Glutamatergic neuron (in vitro differentiated cells): Measurements from ENCODE around the gene PSD2. TPM values are rescaled to one million over a fixed set of nuclear protein-coding genes. Genes with fewer than 3 reads are reported as not detected.
A peak's percentile ranks its signal among the peaks of the same experiment; 100 is the strongest.

Experiments used
- DNase-seq: peaks from one replicate; pipeline ENCODE4 v3.0.0; 2022
- H3K27ac Mint-ChIP-seq: one replicate; pipeline ENCODE4 v1.8.0; 2020; ENCODE audit warnings: mild to moderate bottlenecking, mixed read lengths, inconsistent platforms; ENCODE audit not compliant: unreplicated experiment
- H3K27me3 Mint-ChIP-seq: one replicate; pipeline ENCODE4 v1.8.0; 2020; ENCODE audit warnings: mild to moderate bottlenecking, moderate library complexity, mixed read lengths, inconsistent platforms; ENCODE audit not compliant: unreplicated experiment
- H3K36me3 Mint-ChIP-seq: one replicate; pipeline ENCODE4 v1.8.0; 2020; ENCODE audit warnings: mild to moderate bottlenecking, mixed read lengths, inconsistent platforms; ENCODE audit not compliant: unreplicated experiment
- H3K4me1 Mint-ChIP-seq: one replicate; pipeline ENCODE4 v1.8.0; 2020; ENCODE audit warnings: mild to moderate bottlenecking, low read depth, mixed read lengths, inconsistent platforms; ENCODE audit not compliant: unreplicated experiment
- H3K4me3 Mint-ChIP-seq: one replicate; pipeline ENCODE4 v1.8.0; 2020; ENCODE audit warnings: mild to moderate bottlenecking, mixed read lengths, inconsistent platforms; ENCODE audit not compliant: unreplicated experiment
- H3K9me3 Mint-ChIP-seq: one replicate; pipeline ENCODE4 v1.8.0; 2020; ENCODE audit warnings: mild to moderate bottlenecking, moderate library complexity, mixed read lengths, inconsistent platforms; ENCODE audit not compliant: unreplicated experiment
- CTCF ChIP-seq: fragments of 200-600 bp; sonication (generic); IDR thresholded peaks from one replicate; pipeline ENCODE4 v1.5.0; 2021; ENCODE audit not compliant: partially characterized antibody, unreplicated experiment
- total RNA-seq: library from RNA; stranded (reverse); fragmentation: NEBNext Ultra II Directional; extraction: Animal tissue kit (Norgen Biotek cat#: 25700); gene quantifications from one replicate; pipeline ENCODE4 v1.2.1, GENCODE V29; 2021; ENCODE audit not compliant: unreplicated experiment

Gene PSD2
- total RNA-seq, 1 donor from 2014 or later, result 2.3 TPM

GRCh38 chr5:139784488-139784887 lies 11.1 kb upstream of the PSD2 start:
- Mint-ChIP-seq H3K4me1 (no peaks in the 10 kb centered on the region), H3K27me3 (peaks cover 1% of the 10 kb centered on the region), H3K4me3 (no peak overlapping the region), H3K9me3 (peaks cover 2% of the 10 kb centered on the region), H3K36me3 (no peaks in the 10 kb centered on the region), H3K27ac (no peak overlapping the region)
- no peak for DNase-seq
- no peak for TF ChIP-seq CTCF

DNA sequence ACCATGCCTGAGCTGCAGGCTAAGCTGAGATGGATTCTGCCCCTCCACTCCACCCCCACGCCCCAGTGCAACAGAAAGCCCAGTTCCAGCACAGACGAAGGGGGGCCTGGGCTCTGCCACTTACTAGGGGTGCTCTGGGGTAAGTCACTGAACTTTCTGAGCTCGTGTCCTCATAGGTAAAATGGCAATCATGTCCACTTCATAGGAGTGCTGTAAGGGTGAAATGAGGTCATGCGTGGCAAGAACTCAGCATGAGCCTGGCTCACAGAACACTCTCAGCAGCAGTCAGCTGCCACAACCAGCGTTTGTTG lies 8.4 kb upstream of the PSD2 start:
- Mint-ChIP-seq H3K4me1 (no peaks in the 10 kb centered on the region), H3K4me3 (peak overlapping the region; percentile 32), H3K27ac (no peak overlapping the region), H3K9me3 (peaks cover 4% of the 10 kb centered on the region), H3K27me3 (peaks cover 11% of the 10 kb centered on the region), H3K36me3 (peaks cover 7% of the 10 kb centered on the region)
- TF ChIP-seq CTCF, result no peak
- DNase-seq, result no peak

DNA sequence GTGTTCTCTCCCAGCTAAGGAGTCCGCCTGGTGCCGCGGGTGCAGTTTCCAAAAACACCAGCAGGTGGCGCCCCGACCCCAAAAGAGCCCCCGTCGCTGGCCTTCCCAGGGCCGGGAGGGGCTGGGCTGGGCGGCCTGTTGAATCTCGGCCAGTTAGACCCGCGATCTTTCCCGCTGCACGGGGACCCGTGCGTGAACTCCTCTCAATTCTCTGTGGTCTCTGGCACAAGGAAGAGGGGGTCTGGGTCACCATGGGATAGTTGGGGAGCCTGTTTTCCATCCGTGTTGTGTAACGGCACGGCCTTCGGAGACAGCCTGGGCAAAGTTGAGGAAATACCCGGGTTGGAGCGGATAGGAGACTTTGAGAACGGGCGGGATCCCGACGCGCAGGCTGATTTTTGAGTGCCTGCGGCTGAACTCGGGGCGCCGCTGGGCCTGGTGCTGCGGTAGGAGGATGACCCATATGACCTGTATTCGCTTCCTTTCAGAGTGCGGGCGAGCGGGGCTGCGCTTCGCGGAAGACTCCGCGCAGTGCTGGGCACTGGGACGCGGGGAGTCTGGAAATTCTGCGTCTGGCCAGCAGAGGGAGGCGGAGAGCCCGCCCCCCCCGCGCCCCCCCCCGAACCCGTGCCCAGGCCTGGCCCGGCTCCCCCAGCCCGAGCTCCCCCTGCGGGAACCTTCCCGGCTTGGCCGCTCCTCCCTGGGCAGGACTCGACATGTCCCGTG lies 7.9 kb upstream of the PSD2 start:
- H3K27ac Mint-ChIP-seq, result peak overlapping the region; percentile 48
- peak; percentile 95 for DNase-seq
- H3K4me3 Mint-ChIP-seq, result peak overlapping the region; percentile 93
- H3K27me3 Mint-ChIP-seq, result peaks cover 11% of the 10 kb centered on the region
- H3K9me3 Mint-ChIP-seq, result peaks cover 4% of the 10 kb centered on the region
- no peaks in the 10 kb centered on the region for H3K4me1 Mint-ChIP-seq
- peak; percentile 97 for TF ChIP-seq CTCF
- peaks cover 7% of the 10 kb centered on the region for H3K36me3 Mint-ChIP-seq

- Mint-ChIP-seq H3K4me1 (no peaks in the 10 kb centered on the region), H3K27me3 (peaks cover 11% of the 10 kb centered on the region), H3K27ac (no peak overlapping the region), H3K4me3 (peak overlapping the region; percentile 25), H3K36me3 (peaks cover 7% of the 10 kb centered on the region), H3K9me3 (peaks cover 4% of the 10 kb centered on the region)
- no peak for DNase-seq
- TF ChIP-seq CTCF, result no peak
Measured at GRCh38 chr5:139788294-139788910, 7.2 kb upstream of the PSD2 start.

DNA sequence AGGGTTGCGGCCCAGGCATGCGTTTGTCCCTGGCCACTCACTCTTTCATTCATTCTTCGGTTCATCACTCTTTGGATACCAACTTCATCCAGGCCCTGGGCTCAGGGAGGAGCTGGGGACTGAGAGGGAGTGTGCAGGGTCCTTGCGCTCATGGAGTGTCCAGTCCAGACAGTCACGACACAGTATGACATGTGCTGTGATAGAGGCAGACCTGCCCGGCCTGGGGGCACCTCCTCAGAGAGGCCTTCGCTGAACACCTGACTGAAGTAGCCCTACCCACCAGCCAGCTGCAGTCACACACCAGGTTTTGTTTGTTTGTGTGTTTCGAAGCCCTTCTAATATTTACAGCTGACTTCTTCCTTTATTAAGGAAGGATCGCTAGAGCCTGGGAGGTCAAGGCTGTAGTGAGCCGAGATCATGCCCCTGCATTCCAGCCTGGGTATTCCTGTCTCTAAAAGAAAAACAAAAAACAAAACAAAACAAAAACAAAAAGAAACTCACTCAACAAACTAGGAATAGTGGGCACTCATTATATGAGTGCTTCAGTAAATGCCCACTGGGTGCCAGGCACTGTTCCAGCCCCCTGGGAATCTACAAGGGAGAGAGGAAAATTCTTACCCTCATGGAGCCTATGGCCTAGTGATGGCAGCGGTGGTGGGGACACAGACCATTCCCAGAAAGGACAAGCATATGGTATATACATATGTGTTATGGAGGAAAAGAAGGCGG lies 6.3 kb upstream of the PSD2 start:
- no peak for DNase-seq
- H3K9me3 Mint-ChIP-seq, result peaks cover 7% of the 10 kb centered on the region
- H3K4me3 Mint-ChIP-seq, result peak overlapping the region; percentile 30
- peaks cover 16% of the 10 kb centered on the region for H3K27me3 Mint-ChIP-seq
- peaks cover 9% of the 10 kb centered on the region for H3K36me3 Mint-ChIP-seq
- TF ChIP-seq CTCF, result no peak
- no peak overlapping the region for H3K27ac Mint-ChIP-seq
- H3K4me1 Mint-ChIP-seq, result no peaks in the 10 kb centered on the region
